Caco-2 (cell line): ENCODE data around the gene PLA2G4D. TPM values are rescaled to one million over a fixed set of nuclear protein-coding genes. Genes with fewer than 3 reads are reported as not detected.

Experiments used
- BruUV-seq: library from RNA; stranded (reverse); fragments of 400-500 nt; replicated peaks from 2 replicates; lab custom pipeline; 2021; lab: Mats Ljungman, UMichigan
- CTCF ChIA-PET: fragments of 300-600 bp; sonication (Branson Sonifier 250); formaldehyde crosslinking; loops from one replicate; lab custom pipeline; 2022; ENCODE audit warnings: antibody characterized with exemption; lab: Charles Lee
- POLR2A ChIA-PET: fragments of 300-600 bp; sonication (Branson Sonifier 250); formaldehyde crosslinking; loops from one replicate; lab custom pipeline; 2022; ENCODE audit warnings: antibody characterized with exemption; lab: Charles Lee
- DNase-seq, 2 experiments: peaks; one replicate each; pipeline versions ENCODE4 v3.0.0 to v3.0.0-alpha.2; 2020 to 2022
- H3K27me3 ChIP-seq: replicated peaks from 2 replicates; pipeline ENCODE4 v1.6.0; 2011; ENCODE audit warnings: low read length; ENCODE audit not compliant: control insufficient read depth, insufficient read depth
- H3K36me3 ChIP-seq: 2 replicates; pipeline ENCODE4 v1.5.1; 2011; ENCODE audit warnings: low read length; ENCODE audit not compliant: control insufficient read depth, insufficient read depth
- H3K4me1 ChIP-seq: fragments of 250-450 bp; sonication (Bioruptor Pico); 2 replicates; pipeline ENCODE4 v1.5.1; 2020; ENCODE audit warnings: mild to moderate bottlenecking
- H3K4me3 ChIP-seq: 2 replicates; pipeline ENCODE4 v1.5.1; 2011; ENCODE audit warnings: low read depth, mild to moderate bottlenecking, control low read depth, low read length
- H3K9me3 ChIP-seq: fragments of 250-450 bp; sonication (Bioruptor Pico); 2 replicates; pipeline ENCODE4 v1.5.1; 2020; ENCODE audit warnings: mild to moderate bottlenecking, moderate library complexity
- H3K27ac Mint-ChIP-seq: one replicate; pipeline ENCODE4 v1.8.0; 2022; ENCODE audit warnings: mixed read lengths; ENCODE audit not compliant: unreplicated experiment
- H3K27me3 Mint-ChIP-seq: one replicate; pipeline ENCODE4 v1.8.0; 2022; ENCODE audit warnings: mixed read lengths; ENCODE audit not compliant: insufficient read depth, unreplicated experiment
- H3K36me3 Mint-ChIP-seq: one replicate; pipeline ENCODE4 v1.8.0; 2022; ENCODE audit warnings: mild to moderate bottlenecking, mixed read lengths; ENCODE audit not compliant: insufficient read depth, unreplicated experiment
- H3K4me1 Mint-ChIP-seq: one replicate; pipeline ENCODE4 v1.8.0; 2022; ENCODE audit warnings: low read depth, mixed read lengths; ENCODE audit not compliant: unreplicated experiment
- H3K4me3 Mint-ChIP-seq: one replicate; pipeline ENCODE4 v1.8.0; 2022; ENCODE audit warnings: mild to moderate bottlenecking, moderate library complexity, mixed read lengths; ENCODE audit not compliant: unreplicated experiment
- H3K9me3 Mint-ChIP-seq: one replicate; pipeline ENCODE4 v1.8.0; 2022; ENCODE audit warnings: mixed read lengths; ENCODE audit not compliant: unreplicated experiment
- intact Hi-C: fragments of 100-400 bp; cut with micrococcal nuclease; formaldehyde crosslinking; loops from one replicate; pipeline ENCODE4 v1.10.0; 2022; ENCODE audit not compliant: unreplicated experiment
- total RNA-seq: library from RNA; stranded (reverse); gene quantifications from 2 replicates; pipeline ENCODE4 v1.2.3, GENCODE V29; 2022
- TF ChIP-seq, protein P1 (sequence below), 2 experiments: fragments of 200-600 bp in 1 of 2; IDR thresholded peaks; 1 replicate in 1 of 2; 2 replicates in 1 of 2; pipeline versions ENCODE4 v1.5.1 to v1.8.0; 2011 to 2022; ENCODE audit warnings: antibody characterized with exemption in 1 of 2, control low read depth in 1 of 2, inconsistent platforms in 1 of 2, low read depth in 1 of 2, low read length in 1 of 2, mild to moderate bottlenecking in 1 of 2, moderate library complexity in 1 of 2; ENCODE audit not compliant: insufficient read depth in 1 of 2, severe bottlenecking in 1 of 2, unreplicated experiment in 1 of 2

The PLA2G4D gene
- total RNA-seq, 1 experiment from 2014 or later: not detected

DNA sequence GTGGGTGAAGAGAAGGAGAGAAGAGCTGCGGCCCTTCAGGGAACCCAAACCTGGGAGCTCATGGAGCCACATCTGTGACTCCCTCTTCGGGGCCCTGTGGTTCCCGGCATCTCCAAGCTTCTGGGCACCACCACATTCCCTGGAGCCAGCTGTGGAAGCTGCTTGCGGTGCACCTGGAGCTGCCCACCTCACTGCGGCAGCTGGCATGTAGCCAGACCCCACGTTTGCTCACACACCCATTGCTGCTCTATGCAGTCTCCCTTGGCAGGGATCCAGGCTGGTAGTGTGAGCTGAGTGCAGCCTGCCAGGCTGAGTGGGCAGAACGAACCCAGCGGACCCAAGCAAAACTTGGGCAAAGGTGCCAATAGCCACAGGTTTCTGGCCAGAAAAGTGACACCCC lies 56.7 kb downstream of the PLA2G4D start:
- TF ChIP-seq, protein P1, sequence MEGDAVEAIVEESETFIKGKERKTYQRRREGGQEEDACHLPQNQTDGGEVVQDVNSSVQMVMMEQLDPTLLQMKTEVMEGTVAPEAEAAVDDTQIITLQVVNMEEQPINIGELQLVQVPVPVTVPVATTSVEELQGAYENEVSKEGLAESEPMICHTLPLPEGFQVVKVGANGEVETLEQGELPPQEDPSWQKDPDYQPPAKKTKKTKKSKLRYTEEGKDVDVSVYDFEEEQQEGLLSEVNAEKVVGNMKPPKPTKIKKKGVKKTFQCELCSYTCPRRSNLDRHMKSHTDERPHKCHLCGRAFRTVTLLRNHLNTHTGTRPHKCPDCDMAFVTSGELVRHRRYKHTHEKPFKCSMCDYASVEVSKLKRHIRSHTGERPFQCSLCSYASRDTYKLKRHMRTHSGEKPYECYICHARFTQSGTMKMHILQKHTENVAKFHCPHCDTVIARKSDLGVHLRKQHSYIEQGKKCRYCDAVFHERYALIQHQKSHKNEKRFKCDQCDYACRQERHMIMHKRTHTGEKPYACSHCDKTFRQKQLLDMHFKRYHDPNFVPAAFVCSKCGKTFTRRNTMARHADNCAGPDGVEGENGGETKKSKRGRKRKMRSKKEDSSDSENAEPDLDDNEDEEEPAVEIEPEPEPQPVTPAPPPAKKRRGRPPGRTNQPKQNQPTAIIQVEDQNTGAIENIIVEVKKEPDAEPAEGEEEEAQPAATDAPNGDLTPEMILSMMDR (IDR thresholded peaks at IDR 0.05; ENCODE audit: insufficient read depth in 1 of 2, low read depth in 1 of 2, low read length in 1 of 2, severe bottlenecking in 1 of 2, unreplicated experiment in 1 of 2): no peak
- Histone ChIP-seq H3K4me1 (peaks cover 29% of the 10 kb centered on the region), H3K4me3 (no peak overlapping the region), H3K27me3 (no peaks in the 10 kb centered on the region), H3K36me3 (no peaks in the 10 kb centered on the region), H3K9me3 (no peaks in the 10 kb centered on the region; the same call in 1 of the 2 replicates)
- H3K27me3 Mint-ChIP-seq: no peaks in the 10 kb centered on the region
- intact Hi-C loops: no loop called here
- no peak overlapping the region for H3K4me3 Mint-ChIP-seq
- no peak overlapping the region for H3K27ac Mint-ChIP-seq
- POLR2A ChIA-PET: no interaction called here
- CTCF ChIA-PET: interaction anchor here (0.7 kb wide), 1 partner anchor 20 kb away, joined by 3 read pairs; no protein-coding TSS in a partner anchor
- DNase-seq: peak in 1 of 2 experiments; percentile 7
- H3K4me1 Mint-ChIP-seq: peaks cover 6% of the 10 kb centered on the region
- no TSS peak for BruUV-seq
- H3K36me3 Mint-ChIP-seq: no peaks in the 10 kb centered on the region
- H3K9me3 Mint-ChIP-seq: no peaks in the 10 kb centered on the region

DNA sequence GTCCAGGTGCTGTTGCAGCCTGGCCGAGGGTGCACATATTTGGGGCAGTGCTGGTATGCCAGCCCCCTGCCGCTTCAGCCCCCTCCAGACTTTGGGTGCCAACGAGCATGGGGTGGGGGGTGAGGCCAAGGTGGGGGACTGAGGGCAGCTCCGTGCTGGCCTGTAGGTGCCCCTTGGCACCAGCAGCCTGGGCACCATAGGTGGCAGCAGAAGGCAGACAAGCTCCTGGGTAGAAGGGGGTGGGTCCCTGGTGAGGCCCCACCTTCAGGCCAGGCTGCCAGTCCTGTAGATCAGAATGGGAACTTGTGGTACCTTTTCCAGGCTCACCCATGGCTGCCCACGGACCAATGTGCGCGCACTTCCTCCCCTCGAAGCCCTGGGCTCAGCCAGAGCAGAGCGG lies 57.4 kb downstream of the PLA2G4D start:
- TF ChIP-seq, protein P1 (IDR thresholded peaks at IDR 0.05; ENCODE audit: insufficient read depth in 1 of 2, low read depth in 1 of 2, low read length in 1 of 2, severe bottlenecking in 1 of 2, unreplicated experiment in 1 of 2): no peak
- H3K36me3 Mint-ChIP-seq: no peaks in the 10 kb centered on the region
- H3K9me3 Mint-ChIP-seq: no peaks in the 10 kb centered on the region
- Histone ChIP-seq H3K9me3 (no peaks in the 10 kb centered on the region; the same call in 1 of the 2 replicates), H3K4me3 (no peak overlapping the region), H3K4me1 (peaks cover 29% of the 10 kb centered on the region), H3K36me3 (no peaks in the 10 kb centered on the region; the same call in 1 of the 2 replicates), H3K27me3 (no peaks in the 10 kb centered on the region)
- no peaks in the 10 kb centered on the region for H3K27me3 Mint-ChIP-seq
- ChIA-PET CTCF (no interaction called here), POLR2A (no interaction called here)
- BruUV-seq: no TSS peak
- H3K27ac Mint-ChIP-seq: no peak overlapping the region
- peaks cover 6% of the 10 kb centered on the region for H3K4me1 Mint-ChIP-seq
- peak in 1 of 2 experiments; percentile 6 for DNase-seq
- H3K4me3 Mint-ChIP-seq: no peak overlapping the region
- intact Hi-C loops: no loop called here

DNA sequence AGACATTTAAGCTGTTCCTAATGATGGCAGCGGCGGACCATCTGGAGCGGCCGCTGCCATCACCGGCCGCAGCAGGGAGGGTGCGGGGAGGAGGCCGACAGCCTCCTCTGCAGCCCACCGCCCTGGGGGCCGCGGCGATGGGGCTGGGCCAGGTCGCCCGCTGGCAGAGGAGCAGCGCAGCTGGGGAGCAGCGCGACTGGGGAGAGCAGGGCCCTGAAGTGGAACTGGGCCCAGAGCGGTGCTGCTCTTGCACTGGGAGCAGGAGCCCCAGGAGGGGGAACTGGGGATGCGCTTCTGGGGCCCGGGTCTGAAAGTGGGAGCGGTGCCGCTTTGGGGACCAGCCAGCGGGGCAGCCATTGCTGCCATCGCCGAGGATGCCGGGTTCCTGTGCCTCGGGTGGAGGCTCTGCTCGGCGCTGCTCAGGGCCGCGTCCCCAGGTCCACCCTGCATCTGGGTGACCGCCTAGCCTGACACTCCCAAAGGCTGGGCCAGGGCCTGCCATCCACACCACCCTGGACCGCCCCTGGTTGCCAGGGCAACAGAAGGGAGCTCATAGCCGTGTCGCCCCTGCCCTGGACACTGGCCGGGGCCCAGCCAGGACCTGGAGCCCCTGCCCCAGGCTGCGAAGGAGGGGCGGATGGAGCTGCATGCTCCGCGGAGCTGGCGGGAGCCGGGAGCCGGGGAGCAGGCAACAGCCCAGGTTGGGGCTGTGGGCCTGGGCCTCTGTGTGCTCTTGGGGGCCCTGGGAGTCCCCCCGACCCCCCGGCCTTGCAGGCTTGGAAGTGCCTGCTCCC lies 58.1 kb downstream of the PLA2G4D start:
- Mint-ChIP-seq H3K27me3 (no peaks in the 10 kb centered on the region), H3K4me1 (peaks cover 6% of the 10 kb centered on the region), H3K4me3 (no peak overlapping the region), H3K27ac (no peak overlapping the region), H3K36me3 (no peaks in the 10 kb centered on the region), H3K9me3 (peaks cover 5% of the 10 kb centered on the region)
- ChIA-PET CTCF (no interaction called here), POLR2A (no interaction called here)
- peak in 1 of 2 experiments; percentile 20 for DNase-seq
- H3K36me3 ChIP-seq: no peaks in the 10 kb centered on the region; the same call in 1 of the 2 replicates
- BruUV-seq: no TSS peak
- no peaks in the 10 kb centered on the region for H3K27me3 ChIP-seq
- no peaks in the 10 kb centered on the region; the same call in 1 of the 2 replicates for H3K9me3 ChIP-seq
- no peak overlapping the region for H3K4me3 ChIP-seq
- intact Hi-C loops: no loop called here
- TF ChIP-seq, protein P1 (IDR thresholded peaks at IDR 0.05; ENCODE audit: insufficient read depth in 1 of 2, low read depth in 1 of 2, low read length in 1 of 2, severe bottlenecking in 1 of 2, unreplicated experiment in 1 of 2): no peak
- peaks cover 29% of the 10 kb centered on the region for H3K4me1 ChIP-seq
